ENCODE results near the gene SNHG17. TPM values are rescaled to one million over a fixed set of nuclear protein-coding genes. Genes with fewer than 3 reads are reported as not detected.
"Not testable (repeated sequence)": the region's sequence is repeated elsewhere in the genome, so short reads cannot be mapped to it uniquely, and the experiment has no call there.

SNHG17 gene
- total RNA-seq, 2 experiments from 2014 or later: 55.4 to 55.6 TPM

DNA sequence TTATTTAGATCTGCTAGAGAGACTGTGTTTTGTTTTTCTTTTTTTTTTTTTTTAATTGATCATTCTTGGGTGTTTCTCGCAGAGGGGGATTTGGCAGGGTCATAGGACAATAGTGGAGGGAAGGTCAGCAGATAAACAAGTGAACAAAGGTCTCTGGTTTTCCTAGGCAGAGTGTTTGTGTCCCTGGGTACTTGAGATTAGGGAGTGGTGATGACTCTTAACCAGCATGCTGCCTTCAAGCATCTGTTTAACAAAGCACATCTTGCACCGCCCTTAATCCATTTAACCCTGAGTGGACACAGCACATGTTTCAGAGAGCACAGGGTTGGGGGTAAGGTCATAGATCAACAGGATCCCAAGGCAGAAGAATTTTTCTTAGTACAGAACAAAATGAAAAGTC, 25.5 kb upstream of the SNHG17 start:
- H3K4me3 Mint-ChIP-seq; POLR2A ChIA-PET; H3K9me3 Mint-ChIP-seq; H3K27me3 Mint-ChIP-seq; H3K36me3 Mint-ChIP-seq; H3K4me1 Mint-ChIP-seq (ENCODE audit: low read depth); H3K27ac Mint-ChIP-seq; intact Hi-C loops (cut with micrococcal nuclease); CTCF ChIA-PET; DNase-seq: not testable (repeated sequence)

DNA sequence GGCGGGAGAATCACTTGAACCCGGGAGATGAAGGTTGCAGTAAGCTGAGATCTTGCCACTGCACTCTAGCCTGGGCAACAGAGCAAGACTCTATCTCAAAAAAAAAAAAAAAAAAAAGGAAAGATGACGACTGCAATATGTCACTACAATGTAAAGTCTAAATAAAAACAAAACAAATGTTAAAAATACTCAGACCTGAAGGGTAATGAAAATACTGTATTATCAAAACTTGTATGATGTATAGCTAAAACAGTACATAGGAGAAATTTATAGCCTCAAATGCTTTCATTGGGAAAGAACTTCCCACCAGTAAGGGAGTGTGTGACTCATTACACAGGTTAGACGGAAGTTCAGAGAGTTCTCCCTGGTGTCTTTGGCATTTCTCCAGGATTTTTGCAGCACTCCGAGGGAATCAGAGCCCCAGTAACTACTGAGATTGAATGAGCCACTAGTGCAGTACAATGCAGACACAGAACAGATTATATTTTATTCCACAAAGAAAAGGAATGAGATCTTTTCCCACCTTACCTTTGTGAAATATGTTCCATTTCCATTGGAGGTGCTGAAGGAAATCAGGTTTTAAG, 25.0 kb upstream of the SNHG17 start:
- Mint-ChIP-seq H3K4me3 (no peak overlapping the region), H3K4me1 (ENCODE audit: low read depth) (no peaks in the 10 kb centered on the region), H3K36me3 (no peaks in the 10 kb centered on the region), H3K9me3 (no peaks in the 10 kb centered on the region), H3K27me3 (no peaks in the 10 kb centered on the region), H3K27ac (no peak overlapping the region)
- intact Hi-C loops (cut with micrococcal nuclease): no loop called here
- ChIA-PET CTCF (no interaction called here), POLR2A (no interaction called here)
- no peak for DNase-seq

DNA sequence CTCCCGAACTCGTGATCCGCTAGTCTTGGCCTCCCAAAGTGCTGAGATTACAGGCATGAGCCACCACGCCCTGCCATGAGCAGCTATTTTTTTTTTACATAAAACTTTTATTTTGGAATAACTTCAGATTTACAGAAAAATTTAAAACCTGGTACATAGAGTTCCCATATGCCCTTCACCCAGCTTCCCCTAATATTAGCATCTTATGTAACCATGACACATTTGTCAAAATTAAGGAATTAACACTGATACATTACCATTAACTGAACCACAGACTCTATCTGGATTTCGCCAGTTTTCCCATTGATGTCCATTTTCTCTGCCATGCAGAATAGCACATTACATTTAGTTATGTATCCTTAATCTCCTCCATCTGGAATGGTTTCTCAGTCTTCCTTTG, 23.2 kb upstream of the SNHG17 start:
- Mint-ChIP-seq H3K4me1 (ENCODE audit: low read depth) (no peaks in the 10 kb centered on the region), H3K4me3 (no peak overlapping the region), H3K36me3 (no peaks in the 10 kb centered on the region), H3K9me3 (no peaks in the 10 kb centered on the region), H3K27me3 (no peaks in the 10 kb centered on the region), H3K27ac (no peak overlapping the region)
- no peak for DNase-seq
- ChIA-PET CTCF (interaction anchor here (1.6 kb wide), 1 partner anchor 23 kb away, joined by 5 read pairs; the partner anchor contains the start of gene SNHG17), POLR2A (no interaction called here)
- intact Hi-C loops (cut with micrococcal nuclease): no loop called here

DNA sequence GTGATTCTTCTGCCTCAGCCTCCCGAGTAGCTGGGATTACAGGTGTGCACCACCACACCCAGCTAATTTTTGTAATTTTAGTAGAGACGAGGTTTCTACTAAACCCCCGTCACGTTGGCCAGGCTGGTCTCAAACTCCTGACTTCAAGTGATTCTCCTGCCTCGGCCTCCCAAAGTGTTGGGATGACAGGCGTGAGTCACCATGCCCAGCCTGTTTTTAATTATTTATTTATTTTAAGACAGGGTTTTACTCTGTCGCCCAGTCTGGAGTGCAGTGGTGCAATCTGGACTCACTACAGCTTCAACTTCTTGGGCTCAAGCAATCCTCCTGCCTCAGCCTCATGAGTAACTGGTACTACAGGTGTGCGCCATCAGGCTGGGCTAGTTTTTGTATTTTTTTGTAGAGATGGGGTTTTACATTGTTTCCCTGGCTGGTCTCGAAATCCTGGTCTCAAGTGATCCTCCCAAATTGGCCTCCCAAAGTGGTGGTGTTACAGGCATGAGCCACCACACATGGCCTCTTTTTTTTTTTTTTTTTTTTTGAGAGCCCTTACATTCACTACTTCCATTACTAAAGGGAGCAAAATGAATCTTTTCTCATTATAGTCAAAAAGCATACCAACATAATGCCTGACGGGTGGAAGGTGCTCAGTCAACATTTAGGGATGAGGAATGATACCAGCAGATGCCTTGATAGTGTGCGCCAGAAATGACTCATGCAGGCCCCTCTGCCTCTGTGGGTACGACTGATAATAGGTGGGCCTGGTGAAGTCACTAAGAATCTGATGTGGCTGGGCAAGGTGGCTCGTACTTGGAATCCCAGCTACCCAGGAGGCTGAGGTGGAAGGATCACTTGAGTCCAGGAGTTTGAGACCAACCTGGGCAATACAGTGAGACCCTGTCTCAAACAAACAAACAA, 19.7 kb upstream of the SNHG17 start:
- intact Hi-C loops (cut with micrococcal nuclease): no loop called here
- Mint-ChIP-seq H3K4me3 (no peak overlapping the region), H3K4me1 (ENCODE audit: low read depth) (peaks cover 6% of the 10 kb centered on the region), H3K9me3 (no peaks in the 10 kb centered on the region), H3K27ac (no peak overlapping the region), H3K36me3 (peaks cover 14% of the 10 kb centered on the region), H3K27me3 (no peaks in the 10 kb centered on the region)
- ChIA-PET CTCF (interaction anchor here (1.0 kb wide), 1 partner anchor 9 kb away, joined by 4 read pairs; no protein-coding TSS in a partner anchor), POLR2A (no interaction called here)
- DNase-seq: no peak

DNA sequence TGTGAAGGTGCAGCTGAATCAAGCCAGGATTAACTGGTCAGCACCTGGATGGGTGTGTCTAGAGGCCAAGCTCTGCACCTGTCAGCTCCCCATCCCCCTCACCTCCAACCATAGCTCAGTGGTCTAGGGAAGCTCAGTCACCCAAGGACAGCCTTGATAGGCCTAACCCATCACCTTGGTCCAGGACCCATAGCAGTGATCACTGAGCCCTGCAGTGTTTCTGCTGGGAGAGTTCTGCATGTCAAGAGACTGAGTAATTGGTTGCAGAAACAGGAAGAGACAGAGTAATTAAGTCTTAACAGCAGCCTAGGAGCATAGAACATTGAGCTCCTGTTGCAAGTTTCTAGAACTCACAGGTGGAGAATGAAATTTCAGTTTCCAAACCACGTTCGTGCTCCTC, 18.8 kb upstream of the SNHG17 start:
- Mint-ChIP-seq H3K27ac (no peak overlapping the region), H3K36me3 (peaks cover 20% of the 10 kb centered on the region), H3K27me3 (no peaks in the 10 kb centered on the region), H3K9me3 (no peaks in the 10 kb centered on the region), H3K4me3 (no peak overlapping the region), H3K4me1 (ENCODE audit: low read depth) (peaks cover 6% of the 10 kb centered on the region)
- CTCF ChIA-PET: no interaction called here
- POLR2A ChIA-PET: no interaction called here
- no peak for DNase-seq
- intact Hi-C loops (cut with micrococcal nuclease): no loop called here

DNA sequence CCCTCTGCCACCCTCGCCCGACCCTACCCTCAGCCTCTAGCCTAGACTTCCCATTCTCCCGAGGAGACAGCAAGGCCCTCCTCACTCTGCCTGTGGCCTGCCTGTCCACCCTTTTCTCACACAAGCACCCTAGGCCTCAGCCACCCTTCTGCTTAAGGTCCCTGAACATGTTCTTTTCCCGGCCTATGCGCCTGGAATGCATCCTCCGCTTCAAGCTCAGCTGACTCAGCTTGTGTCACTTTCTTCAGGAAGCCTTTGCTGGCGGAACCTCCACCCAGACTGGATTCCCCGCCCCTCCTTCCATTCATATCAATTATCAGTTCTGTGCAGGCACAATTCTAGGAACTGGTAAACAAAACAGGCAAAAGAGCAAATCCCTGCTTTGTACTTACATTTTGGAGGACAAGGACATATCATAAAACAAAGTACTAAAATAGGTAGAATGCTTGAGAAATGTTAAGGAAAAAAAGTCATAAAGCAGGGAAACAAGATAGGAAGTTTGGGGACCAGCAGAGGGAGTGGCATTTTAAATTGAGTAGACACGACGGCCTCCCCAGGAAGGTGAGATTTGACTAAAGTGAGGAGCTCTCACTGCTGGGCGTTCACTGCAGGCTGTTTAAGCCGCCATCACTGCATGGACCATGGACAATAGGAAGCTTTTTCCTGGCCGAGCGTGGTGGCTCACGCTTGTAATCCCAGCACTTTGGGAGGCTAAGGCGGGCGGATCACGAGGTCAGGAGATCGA, 17.9 kb upstream of the SNHG17 start:
- Mint-ChIP-seq H3K27me3 (no peaks in the 10 kb centered on the region), H3K9me3 (no peaks in the 10 kb centered on the region), H3K27ac (no peak overlapping the region), H3K4me1 (ENCODE audit: low read depth) (peaks cover 12% of the 10 kb centered on the region), H3K4me3 (no peak overlapping the region), H3K36me3 (peaks cover 20% of the 10 kb centered on the region)
- ChIA-PET CTCF (interaction anchor here (2.4 kb wide), 1 partner anchor 18 kb away, joined by 8 read pairs; the partner anchor contains the start of gene SNHG17), POLR2A (no interaction called here)
- no peak for DNase-seq
- intact Hi-C loops (cut with micrococcal nuclease): no loop called here

DNA sequence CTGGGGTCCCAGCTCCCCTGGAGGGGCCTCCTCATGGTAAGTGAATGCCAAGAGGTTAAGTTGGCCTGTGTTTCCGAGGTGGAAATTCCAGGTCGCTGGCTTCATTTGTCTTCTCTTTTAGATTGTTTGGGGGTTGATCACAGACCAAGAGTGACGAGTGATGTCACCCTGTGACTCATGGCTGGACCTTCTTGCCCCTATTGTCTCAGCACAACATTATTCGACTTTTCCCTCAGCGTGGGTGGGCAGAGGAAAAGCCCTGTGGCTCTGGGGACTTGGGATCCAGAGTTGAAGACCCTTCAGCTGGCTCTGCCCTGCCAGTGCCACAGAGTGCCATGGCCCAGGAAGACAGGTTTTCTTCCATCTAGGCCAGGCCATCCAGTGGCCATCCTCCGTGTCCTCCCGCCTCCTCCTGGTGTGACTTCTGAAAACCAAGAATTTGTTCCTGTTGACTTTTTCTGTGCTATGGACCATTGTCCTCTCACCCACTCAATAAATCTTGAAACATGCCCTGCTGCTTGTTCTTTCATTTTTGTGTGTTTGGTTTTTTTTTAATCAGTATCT, 15.4 kb upstream of the SNHG17 start:
- ChIA-PET POLR2A (interaction anchor here (6.4 kb wide), 1 partner anchor 17 kb away, joined by 100 read pairs; the partner anchor contains the start of gene SNHG17), CTCF (interaction anchor here (2.4 kb wide), 1 partner anchor 16 kb away, joined by 8 read pairs; the partner anchor contains the start of gene SNHG17)
- no peak overlapping the region for H3K27ac Mint-ChIP-seq
- no peaks in the 10 kb centered on the region for H3K9me3 Mint-ChIP-seq
- H3K36me3 Mint-ChIP-seq: peaks cover 22% of the 10 kb centered on the region
- peaks cover 28% of the 10 kb centered on the region for H3K4me1 Mint-ChIP-seq (ENCODE audit: low read depth)
- intact Hi-C loops (cut with micrococcal nuclease): no loop called here
- H3K27me3 Mint-ChIP-seq: no peaks in the 10 kb centered on the region
- no peak for DNase-seq
- no peak overlapping the region for H3K4me3 Mint-ChIP-seq

DNA sequence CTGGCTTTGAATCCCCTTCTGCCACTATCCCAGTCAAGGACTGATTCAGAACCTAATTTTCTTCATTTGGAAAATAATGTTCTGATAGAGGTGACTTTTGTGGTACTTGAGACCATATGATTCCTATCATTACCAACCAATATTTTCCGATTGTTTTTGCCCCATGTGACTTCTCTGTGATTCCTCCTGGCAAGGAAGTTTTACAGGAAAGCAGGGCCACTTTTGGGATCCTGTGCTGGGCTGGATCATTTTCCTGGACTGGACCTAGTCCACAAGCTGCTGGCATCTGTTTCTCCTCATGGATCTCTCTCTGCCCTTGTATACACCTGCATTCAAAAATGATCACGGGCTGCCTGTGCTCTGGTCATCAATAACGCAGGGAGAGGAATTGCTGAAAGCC, 13.9 kb upstream of the SNHG17 start:
- Mint-ChIP-seq H3K4me3 (no peak overlapping the region), H3K27me3 (no peaks in the 10 kb centered on the region), H3K27ac (no peak overlapping the region), H3K36me3 (peaks cover 22% of the 10 kb centered on the region), H3K9me3 (no peaks in the 10 kb centered on the region), H3K4me1 (ENCODE audit: low read depth) (peaks cover 30% of the 10 kb centered on the region)
- ChIA-PET CTCF (interaction anchor here (4.0 to 4.4 kb wide), 2 partner anchors 16 to 23 kb away, joined by 68 to 141 read pairs; partner anchors contain the start of genes RALGAPB and SNHG17), POLR2A (interaction anchor here (6.4 kb wide), 1 partner anchor 15 kb away, joined by 100 read pairs; the partner anchor contains the start of gene SNHG17)
- no peak for DNase-seq
- intact Hi-C loops (cut with micrococcal nuclease): no loop called here

DNA sequence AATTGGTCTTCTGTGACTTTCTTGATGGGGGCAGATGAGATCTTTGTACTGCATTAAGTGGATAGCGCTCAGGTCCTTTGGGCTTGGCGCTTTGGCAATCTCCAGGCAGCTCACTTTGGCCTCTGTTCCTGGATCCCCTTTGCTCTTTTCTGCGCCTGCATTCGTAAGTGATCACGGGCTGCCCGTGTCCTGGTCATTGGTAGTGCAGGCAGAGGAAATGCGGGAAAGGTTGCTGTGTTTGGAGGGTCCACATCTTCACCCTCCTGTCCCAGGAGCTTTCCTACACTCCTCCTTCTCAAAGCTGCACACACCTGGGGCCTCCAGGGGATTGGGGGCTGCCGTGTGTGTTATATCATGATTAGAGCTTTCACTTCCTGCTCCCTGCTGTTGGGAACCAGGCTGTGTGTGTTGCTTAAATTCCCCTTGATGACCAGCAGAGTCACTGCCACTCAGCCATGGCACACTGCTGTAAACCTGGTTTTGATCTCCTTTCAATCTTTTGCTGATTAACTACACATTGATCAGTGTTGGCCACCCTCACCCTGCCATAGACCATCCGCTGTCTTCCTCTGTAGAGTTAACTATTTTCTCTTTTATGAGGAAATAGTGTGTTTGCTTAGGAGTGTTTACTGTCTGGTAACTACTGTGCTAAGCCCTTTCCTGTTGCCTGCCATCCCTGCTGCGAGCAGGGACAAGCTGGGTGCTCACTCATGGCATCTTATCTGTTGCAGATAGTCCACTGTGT, 13.0 kb upstream of the SNHG17 start:
- ChIA-PET CTCF (interaction anchor here (0.8 to 4.4 kb wide), 4 partner anchors 10 to 23 kb away, joined by 4 to 141 read pairs (median 37); partner anchors contain the start of genes RALGAPB and SNHG17), POLR2A (interaction anchor here (0.5 to 6.4 kb wide), 3 partner anchors 14 to 24 kb away, joined by 3 to 100 read pairs (median 4); partner anchors contain the start of genes RALGAPB and SNHG17)
- Mint-ChIP-seq H3K36me3 (peaks cover 22% of the 10 kb centered on the region), H3K4me3 (peak overlapping the region; percentile 76), H3K9me3 (no peaks in the 10 kb centered on the region), H3K4me1 (ENCODE audit: low read depth) (peaks cover 30% of the 10 kb centered on the region), H3K27ac (peak overlapping the region; percentile 52), H3K27me3 (no peaks in the 10 kb centered on the region)
- intact Hi-C loops (cut with micrococcal nuclease): no loop called here
- no peak for DNase-seq

DNA sequence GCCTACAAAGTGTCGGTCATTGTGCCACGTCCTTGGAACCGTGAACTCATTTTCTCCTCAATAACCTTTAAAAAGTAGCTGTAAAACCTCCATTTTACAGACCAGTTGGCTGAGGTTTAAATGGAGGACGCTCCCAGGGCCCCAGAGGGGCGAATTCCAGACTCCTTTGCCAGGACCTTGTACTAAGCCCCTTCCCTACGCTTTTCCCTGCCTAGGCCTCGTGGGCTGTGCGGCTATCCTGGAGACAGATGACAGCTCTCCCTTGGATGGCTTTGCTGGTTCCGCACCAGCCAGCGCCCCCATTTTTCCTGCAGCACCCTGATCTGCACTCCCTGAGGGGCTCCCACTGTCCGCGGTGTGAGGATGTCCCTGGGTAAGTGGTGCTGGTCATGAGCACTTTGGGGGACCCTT, 12.1 kb upstream of the SNHG17 start:
- CTCF ChIA-PET: interaction anchor here (0.8 to 4.4 kb wide), 5 partner anchors 9 to 30 kb away, joined by 4 to 141 read pairs (median 6); partner anchors contain the start of genes RALGAPB and SNHG17
- H3K36me3 Mint-ChIP-seq: peaks cover 22% of the 10 kb centered on the region
- H3K27me3 Mint-ChIP-seq: no peaks in the 10 kb centered on the region
- POLR2A ChIA-PET: interaction anchor here (1.2 to 6.4 kb wide), 3 partner anchors 9 to 25 kb away, joined by 3 to 100 read pairs (median 4); partner anchors contain the start of genes RALGAPB and SNHG17
- H3K27ac Mint-ChIP-seq: peak overlapping the region; percentile 52
- H3K9me3 Mint-ChIP-seq: no peaks in the 10 kb centered on the region
- H3K4me3 Mint-ChIP-seq: peak overlapping the region; percentile 76
- peaks cover 30% of the 10 kb centered on the region for H3K4me1 Mint-ChIP-seq (ENCODE audit: low read depth)
- DNase-seq: no peak
- intact Hi-C loops (cut with micrococcal nuclease): no loop called here

Data from activated CD4-positive, alpha-beta memory T cell treated with anti-CD3 and anti-CD28 coated beads for 36 hours (primary cell).